CD4-positive, CD25-positive, alpha-beta regulatory T cell (primary cell): ENCODE results near the gene BABAM2. TPM values are rescaled to one million over a fixed set of nuclear protein-coding genes. Genes with fewer than 3 reads are reported as not detected.

ENCODE experiments used
- ATAC-seq, 2 donors: fragments of 150-1000 bp; cut with Tn5 transposase; one replicate each; pipeline ENCODE4 v1.10.0; 2021; ENCODE audit warnings: low read depth in 2 of 2, moderate number of reproducible peaks in 2 of 2, moderate library complexity in 1 of 2
- DNase-seq, 3 donors: peaks; one replicate each; pipeline versions ENCODE4 v3.0.0 to v3.0.0-alpha.2; 2012 to 2022; ENCODE audit warnings: mixed read lengths in 1 of 3
- H3K27ac ChIP-seq: one replicate; pipeline ENCODE4 v1.7.0; 2013; ENCODE audit warnings: mild to moderate bottlenecking, low read length; ENCODE audit not compliant: insufficient read depth, poor library complexity, severe bottlenecking
- H3K27me3 ChIP-seq: one replicate; pipeline ENCODE4 v1.7.0; 2013; ENCODE audit warnings: low read length; ENCODE audit not compliant: control insufficient read depth, insufficient read depth
- H3K36me3 ChIP-seq: one replicate; pipeline ENCODE4 v1.7.0; 2013; ENCODE audit warnings: mild to moderate bottlenecking, low read length, moderate library complexity; ENCODE audit not compliant: control insufficient read depth, insufficient read depth
- H3K4me1 ChIP-seq: 2 replicates; pipeline ENCODE4 v1.7.0; 2013; ENCODE audit warnings: mild to moderate bottlenecking, low read length; ENCODE audit not compliant: insufficient read depth, control insufficient read depth, poor library complexity, severe bottlenecking
- H3K4me3 ChIP-seq: one replicate; pipeline ENCODE4 v1.7.0; 2013; ENCODE audit warnings: low read depth, mild to moderate bottlenecking, low read length, moderate library complexity
- H3K9me3 ChIP-seq, 2 experiments: 1 replicate in 1 of 2; 2 replicates in 1 of 2; pipeline ENCODE4 v1.7.0; 2013; ENCODE audit warnings: low read length in 2 of 2, mild to moderate bottlenecking in 1 of 2, moderate library complexity in 1 of 2; ENCODE audit not compliant: control insufficient read depth in 2 of 2
- H3K27ac Mint-ChIP-seq, 3 donors: one replicate each; pipeline ENCODE4 v1.8.0; 2020 to 2022; ENCODE audit warnings: mild to moderate bottlenecking in 3 of 3, mixed read lengths in 3 of 3, moderate library complexity in 2 of 3
- H3K27me3 Mint-ChIP-seq: one replicate; pipeline ENCODE4 v1.8.0; 2022; ENCODE audit warnings: mild to moderate bottlenecking, mixed read lengths
- H3K36me3 Mint-ChIP-seq: one replicate; pipeline ENCODE4 v1.8.0; 2020; ENCODE audit warnings: mixed read lengths
- H3K4me1 Mint-ChIP-seq, 4 donors: one replicate each; pipeline ENCODE4 v1.8.0; 2020 to 2022; ENCODE audit warnings: mixed read lengths in 4 of 4, mild to moderate bottlenecking in 1 of 4
- H3K4me3 Mint-ChIP-seq, 4 donors: one replicate each; pipeline ENCODE4 v1.8.0; 2020 to 2022; ENCODE audit warnings: mild to moderate bottlenecking in 4 of 4, mixed read lengths in 4 of 4, moderate library complexity in 3 of 4
- H3K9me3 Mint-ChIP-seq, 7 donors: one replicate each; pipeline ENCODE4 v1.8.0; 2020 to 2022; ENCODE audit warnings: mixed read lengths in 7 of 7, mild to moderate bottlenecking in 3 of 7, moderate library complexity in 2 of 7
- polyA plus RNA-seq, 4 donors: library from polyadenylated mRNA; unstranded; fragments of 300-500 nt; fragmentation: Illumina TruSeq; gene quantifications; one replicate each; pipeline ENCODE4 v1.2.3, GENCODE V29; 2021
- total RNA-seq: library from RNA; stranded (reverse); gene quantifications from one replicate; pipeline ENCODE4 v1.2.3, GENCODE V29; 2022

The BABAM2 gene
- total and polyA plus RNA-seq, 5 donors from 2014 or later = 42.9 to 70.0 (median 58.5) TPM

- H3K4me1 Mint-ChIP-seq = peaks cover 22 to 67% (median 45%) of the 10 kb centered on the region in 4 donors
- H3K4me1 ChIP-seq = peaks cover 6% of the 10 kb centered on the region
- DNase-seq (peak in 1 of 3 donors; percentile 23), ATAC-seq (no peak)
- H3K9me3 Mint-ChIP-seq = no peaks in the 10 kb centered on the region
- no peaks in the 10 kb centered on the region for H3K9me3 ChIP-seq
- H3K36me3 ChIP-seq = peaks cover 12% of the 10 kb centered on the region
- no peak overlapping the region for H3K27ac Mint-ChIP-seq
- peaks cover 48% of the 10 kb centered on the region for H3K36me3 Mint-ChIP-seq
- no peaks in the 10 kb centered on the region for H3K27me3 ChIP-seq
- no peak overlapping the region for H3K4me3 ChIP-seq
- no peaks in the 10 kb centered on the region for H3K27me3 Mint-ChIP-seq
- H3K4me3 Mint-ChIP-seq = no peak overlapping the region
- H3K27ac ChIP-seq = no peak overlapping the region
These were observed 11.6 kb downstream of the BABAM2 start for GRCh38 chr2:27902098-27902497.

- DNase-seq (no peak), ATAC-seq (no peak)
- Histone ChIP-seq H3K4me3 (no peak overlapping the region), H3K36me3 (peaks cover 10% of the 10 kb centered on the region), H3K27me3 (no peaks in the 10 kb centered on the region), H3K27ac (no peak overlapping the region), H3K4me1 (peaks cover 6% of the 10 kb centered on the region), H3K9me3 (no peaks in the 10 kb centered on the region)
- Mint-ChIP-seq H3K27ac (peak overlapping the region in 1 of 3 donors; percentile 33), H3K9me3 (peaks cover 0 to 3% (median 0%) of the 10 kb centered on the region in 7 donors), H3K36me3 (peaks cover 47% of the 10 kb centered on the region), H3K4me3 (no peak overlapping the region), H3K4me1 (peaks cover 19 to 62% (median 40%) of the 10 kb centered on the region in 4 donors), H3K27me3 (no peaks in the 10 kb centered on the region)
These were observed 12.5 kb downstream of the BABAM2 start for GRCh38 chr2:27903018-27903417.

- H3K27me3 Mint-ChIP-seq = no peaks in the 10 kb centered on the region
- ATAC-seq (no peak), DNase-seq (no peak)
- no peak overlapping the region for H3K4me3 Mint-ChIP-seq
- peaks cover 16 to 60% (median 42%) of the 10 kb centered on the region in 4 donors for H3K4me1 Mint-ChIP-seq
- H3K9me3 Mint-ChIP-seq = peaks cover 0 to 3% (median 0%) of the 10 kb centered on the region in 7 donors
- Histone ChIP-seq H3K27me3 (no peaks in the 10 kb centered on the region), H3K4me1 (peaks cover 6% of the 10 kb centered on the region), H3K27ac (no peak overlapping the region), H3K36me3 (peaks cover 10% of the 10 kb centered on the region), H3K9me3 (no peaks in the 10 kb centered on the region), H3K4me3 (no peak overlapping the region)
- H3K27ac Mint-ChIP-seq = peak overlapping the region in 2 of 3 donors; percentile 42 to 52
- H3K36me3 Mint-ChIP-seq = peaks cover 44% of the 10 kb centered on the region
These were observed 13.3 kb downstream of the BABAM2 start for GRCh38 chr2:27903649-27904404.

GRCh38 chr2:27904405-27904665, 13.8 kb downstream of the BABAM2 start:
- H3K9me3 ChIP-seq = no peaks in the 10 kb centered on the region
- H3K4me3 ChIP-seq = no peak overlapping the region
- peaks cover 16 to 63% (median 42%) of the 10 kb centered on the region in 4 donors for H3K4me1 Mint-ChIP-seq
- H3K9me3 Mint-ChIP-seq = peaks cover 0 to 3% (median 0%) of the 10 kb centered on the region in 7 donors
- H3K27ac ChIP-seq = no peak overlapping the region
- H3K27me3 ChIP-seq = no peaks in the 10 kb centered on the region
- no peak for DNase-seq
- H3K27me3 Mint-ChIP-seq = no peaks in the 10 kb centered on the region
- peak overlapping the region in 1 of 3 donors; percentile 42 for H3K27ac Mint-ChIP-seq
- no peak for ATAC-seq
- no peak overlapping the region for H3K4me3 Mint-ChIP-seq
- H3K4me1 ChIP-seq = peaks cover 6% of the 10 kb centered on the region
- peaks cover 46% of the 10 kb centered on the region for H3K36me3 Mint-ChIP-seq
- H3K36me3 ChIP-seq = peaks cover 12% of the 10 kb centered on the region

- no peak overlapping the region for H3K4me3 Mint-ChIP-seq
- Histone ChIP-seq H3K27me3 (no peaks in the 10 kb centered on the region), H3K4me1 (peaks cover 6% of the 10 kb centered on the region), H3K36me3 (peaks cover 10% of the 10 kb centered on the region), H3K27ac (no peak overlapping the region), H3K9me3 (no peaks in the 10 kb centered on the region), H3K4me3 (no peak overlapping the region)
- H3K9me3 Mint-ChIP-seq = peaks cover 0 to 3% (median 0%) of the 10 kb centered on the region in 7 donors
- H3K36me3 Mint-ChIP-seq = peaks cover 46% of the 10 kb centered on the region
- peaks cover 19 to 63% (median 38%) of the 10 kb centered on the region in 4 donors for H3K4me1 Mint-ChIP-seq
- no peaks in the 10 kb centered on the region for H3K27me3 Mint-ChIP-seq
- DNase-seq = no peak
- H3K27ac Mint-ChIP-seq = no peak overlapping the region
- no peak for ATAC-seq
These were observed 15.5 kb downstream of the BABAM2 start for GRCh38 chr2:27906074-27906473.

- peak in 1 of 3 donors; percentile 13 for DNase-seq
- peak overlapping the region in 1 of 3 donors; percentile 25 for H3K27ac Mint-ChIP-seq
- no peaks in the 10 kb centered on the region for H3K27me3 Mint-ChIP-seq
- Histone ChIP-seq H3K9me3 (no peaks in the 10 kb centered on the region), H3K4me3 (no peak overlapping the region), H3K4me1 (peaks cover under 1% of the 10 kb centered on the region), H3K27ac (no peak overlapping the region), H3K36me3 (peaks cover 3% of the 10 kb centered on the region), H3K27me3 (no peaks in the 10 kb centered on the region)
- peaks cover 19 to 56% (median 31%) of the 10 kb centered on the region in 4 donors for H3K4me1 Mint-ChIP-seq
- no peak for ATAC-seq
- H3K4me3 Mint-ChIP-seq = no peak overlapping the region
- peaks cover 0 to 3% (median 0%) of the 10 kb centered on the region in 7 donors for H3K9me3 Mint-ChIP-seq
- H3K36me3 Mint-ChIP-seq = peaks cover 50% of the 10 kb centered on the region
These were observed 17.0 kb downstream of the BABAM2 start for GRCh38 chr2:27907547-27907946.

- Histone ChIP-seq H3K4me1 (no peaks in the 10 kb centered on the region), H3K27me3 (no peaks in the 10 kb centered on the region), H3K9me3 (no peaks in the 10 kb centered on the region), H3K4me3 (no peak overlapping the region), H3K27ac (no peak overlapping the region), H3K36me3 (peaks cover 3% of the 10 kb centered on the region)
- H3K27me3 Mint-ChIP-seq = no peaks in the 10 kb centered on the region
- peaks cover 17 to 53% (median 30%) of the 10 kb centered on the region in 4 donors for H3K4me1 Mint-ChIP-seq
- H3K36me3 Mint-ChIP-seq = peaks cover 43% of the 10 kb centered on the region
- H3K4me3 Mint-ChIP-seq = no peak overlapping the region
- peaks cover 0 to 3% (median 0%) of the 10 kb centered on the region in 7 donors for H3K9me3 Mint-ChIP-seq
- peak overlapping the region in 2 of 3 donors; percentile 16 to 36 for H3K27ac Mint-ChIP-seq
- ATAC-seq (no peak), DNase-seq (no peak)
These were observed 19.4 kb downstream of the BABAM2 start for GRCh38 chr2:27909901-27910300.
